Kidney epithelial cell (primary cell): Measurements from ENCODE around the gene SORCS3. TPM values are rescaled to one million over a fixed set of nuclear protein-coding genes. Genes with fewer than 3 reads are reported as not detected.

Source experiments
- DNase-seq: peaks from one replicate; pipeline ENCODE4 v3.0.0-alpha.2; 2010; ENCODE audit warnings: low read depth
- H3K27me3 ChIP-seq: 2 replicates; pipeline ENCODE4 v1.6.0; 2011; ENCODE audit warnings: low read length; ENCODE audit not compliant: control insufficient read depth, insufficient read depth
- H3K36me3 ChIP-seq: 2 replicates; pipeline ENCODE4 v1.5.1; 2011; ENCODE audit warnings: low read length; ENCODE audit not compliant: control insufficient read depth, insufficient read depth
- H3K4me3 ChIP-seq: 2 replicates; pipeline ENCODE4 v1.5.1; 2011; ENCODE audit warnings: low read depth, mild to moderate bottlenecking, control low read depth, low read length
- CTCF ChIP-seq: IDR thresholded peaks from 2 replicates; pipeline ENCODE4 v1.5.1; 2011; ENCODE audit warnings: mild to moderate bottlenecking, moderate library complexity, low read length, control low read depth, inconsistent platforms; ENCODE audit not compliant: insufficient read depth, poor library complexity, severe bottlenecking
- total RNA-seq: library from RNA; depleted of rRNA; stranded (reverse); fragments of >200 nt; gene quantifications from 2 replicates; pipeline ENCODE4 v1.2.3, GENCODE V29; 2015

Gene SORCS3
- total RNA-seq, 1 donor from 2014 or later, result 0.96 TPM

GRCh38 chr10:104641937-104642657 is 1.0 kb downstream of the SORCS3 start:
- no peak for TF ChIP-seq CTCF
- no peak for DNase-seq
- Histone ChIP-seq H3K4me3 (peak overlapping the region; percentile 48), H3K27me3 (peaks cover 16% of the 10 kb centered on the region), H3K36me3 (no peaks in the 10 kb centered on the region)

GRCh38 chr10:104642658-104643302 is 1.7 kb downstream of the SORCS3 start:
- no peaks in the 10 kb centered on the region for H3K36me3 ChIP-seq
- peak overlapping the region; percentile 48 for H3K4me3 ChIP-seq
- peaks cover 16% of the 10 kb centered on the region for H3K27me3 ChIP-seq
- peak; percentile 82 for TF ChIP-seq CTCF
- no peak for DNase-seq

- peaks cover 16% of the 10 kb centered on the region for H3K27me3 ChIP-seq
- H3K36me3 ChIP-seq, result no peaks in the 10 kb centered on the region
- no peak for DNase-seq
- no peak overlapping the region for H3K4me3 ChIP-seq
- no peak for TF ChIP-seq CTCF
Measured at GRCh38 chr10:104643303-104643663, 2.2 kb downstream of the SORCS3 start.

GRCh38 chr10:104646146-104646545 is 5.1 kb downstream of the SORCS3 start:
- H3K27me3 ChIP-seq, result peaks cover 7% of the 10 kb centered on the region
- TF ChIP-seq CTCF, result no peak
- no peaks in the 10 kb centered on the region for H3K36me3 ChIP-seq
- DNase-seq, result no peak
- no peak overlapping the region for H3K4me3 ChIP-seq

GRCh38 chr10:104648421-104648820 is 7.3 kb downstream of the SORCS3 start:
- H3K27me3 ChIP-seq, result no peaks in the 10 kb centered on the region
- peak; percentile 52 for DNase-seq
- no peaks in the 10 kb centered on the region for H3K36me3 ChIP-seq
- TF ChIP-seq CTCF, result no peak
- H3K4me3 ChIP-seq, result no peak overlapping the region
